Dermis blood vessel endothelial cell (primary cell): ENCODE data around the gene JPT1. TPM values are rescaled to one million over a fixed set of nuclear protein-coding genes. Genes with fewer than 3 reads are reported as not detected.
A peak's percentile ranks its signal among the peaks of the same experiment; 100 is the strongest.
"Not testable (repeated sequence)": the region's sequence is repeated elsewhere in the genome, so short reads cannot be mapped to it uniquely, and the experiment has no call there.

Experiments used
- DNase-seq: peaks from one replicate; pipeline ENCODE4 v3.0.0; 2010
- total RNA-seq: library from RNA; depleted of rRNA; stranded (reverse); fragments of >200 nt; gene quantifications from 2 replicates; pipeline ENCODE4 v1.2.3, GENCODE V29; 2014

The JPT1 gene
- total RNA-seq, 1 donor from 2014 or later = 120 TPM

GRCh38 chr17:75129576-75129975 lies 24.7 kb downstream of the JPT1 start:
- no peak for DNase-seq

GRCh38 chr17:75128694-75129505 lies 25.4 kb downstream of the JPT1 start:
- DNase-seq = no peak

- not testable (repeated sequence) for DNase-seq
Observed at GRCh38 chr17:75127936-75128335, 26.4 kb downstream of the JPT1 start.

- DNase-seq = no peak
Observed at GRCh38 chr17:75126954-75127353, 27.4 kb downstream of the JPT1 start.

GRCh38 chr17:75125984-75126383 lies 28.3 kb downstream of the JPT1 start:
- no peak for DNase-seq

- no peak for DNase-seq
Observed at GRCh38 chr17:75124819-75125162, 29.5 kb downstream of the JPT1 start.

- DNase-seq = peak; percentile 83
Observed at GRCh38 chr17:75124041-75124818, 30.1 kb downstream of the JPT1 start.

GRCh38 chr17:75118307-75118706 lies 36.0 kb downstream of the JPT1 start:
- DNase-seq = no peak

- no peak for DNase-seq
Observed at GRCh38 chr17:75116737-75117136, 37.6 kb downstream of the JPT1 start.

GRCh38 chr17:75115555-75115954 lies 38.8 kb downstream of the JPT1 start:
- DNase-seq = no peak

- DNase-seq = no peak
Observed at GRCh38 chr17:75114552-75115314, 39.6 kb downstream of the JPT1 start.

- DNase-seq = peak; percentile 96
Observed at GRCh38 chr17:75113798-75114551, 40.3 kb downstream of the JPT1 start.

GRCh38 chr17:75111777-75112335 lies 42.5 kb downstream of the JPT1 start:
- DNase-seq = no peak

GRCh38 chr17:75110234-75110937 lies 43.9 kb downstream of the JPT1 start:
- peak; percentile 51 for DNase-seq

GRCh38 chr17:75109407-75110233 lies 44.7 kb downstream of the JPT1 start, which contains the start of gene ARMC7:
Gene ARMC7, plus strand, starts transcription at chr17:75109969. Its CDS starts 320 bp downstream, at chr17:75110289.
- DNase-seq = peak; percentile 84

- no peak for DNase-seq
Observed at GRCh38 chr17:75109046-75109406, 45.3 kb downstream of the JPT1 start.

- DNase-seq = no peak
Observed at GRCh38 chr17:75108193-75108592, 46.1 kb downstream of the JPT1 start.

- DNase-seq = peak; percentile 80
Observed at GRCh38 chr17:75105126-75106080, 48.9 kb downstream of the JPT1 start.
